ENCODE results near the gene PPA1.
"Not testable (repeated sequence)": the region's sequence is repeated elsewhere in the genome, so short reads cannot be mapped to it uniquely, and the experiment has no call there.

PPA1 gene

DNA sequence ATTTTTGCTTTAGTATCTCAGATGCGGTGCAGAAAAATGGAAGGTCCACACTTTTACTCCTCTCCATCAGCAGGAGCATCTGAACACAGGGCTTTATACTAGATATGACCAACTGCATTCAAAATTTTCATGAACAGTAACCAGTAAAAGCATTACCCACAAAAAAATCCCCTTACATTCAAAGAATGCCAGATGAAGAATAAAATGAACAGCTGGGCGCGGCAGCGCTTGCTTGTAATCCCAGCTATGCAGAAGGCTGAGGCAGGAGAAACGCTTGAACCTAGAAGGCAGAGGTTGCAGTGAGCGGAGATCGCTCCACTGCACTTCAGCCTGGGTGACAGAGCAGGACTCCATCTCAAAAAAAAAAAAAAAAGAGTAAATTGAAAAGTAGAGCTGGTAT lies 66.0 kb downstream of the PPA1 start:
- no peak for DNase-seq

DNA sequence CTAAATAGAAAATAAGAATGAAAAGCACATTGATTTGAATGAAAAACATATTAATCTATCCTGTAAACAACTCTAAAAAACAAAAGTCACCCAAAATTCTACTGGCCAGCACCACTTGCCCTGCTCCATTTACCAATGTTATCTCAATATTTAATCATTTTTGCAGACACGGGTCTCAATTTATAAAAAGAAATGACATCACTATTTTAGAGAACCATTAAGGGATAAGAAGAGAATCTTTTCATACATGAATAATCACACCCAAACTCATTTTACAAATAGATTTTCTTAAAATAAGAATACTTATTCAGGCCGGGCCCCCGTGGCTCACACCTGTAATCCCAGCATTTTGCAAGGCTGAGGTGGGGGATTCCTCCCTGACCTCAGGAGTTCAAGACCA lies 66.8 kb downstream of the PPA1 start:
- no peak for DNase-seq

DNA sequence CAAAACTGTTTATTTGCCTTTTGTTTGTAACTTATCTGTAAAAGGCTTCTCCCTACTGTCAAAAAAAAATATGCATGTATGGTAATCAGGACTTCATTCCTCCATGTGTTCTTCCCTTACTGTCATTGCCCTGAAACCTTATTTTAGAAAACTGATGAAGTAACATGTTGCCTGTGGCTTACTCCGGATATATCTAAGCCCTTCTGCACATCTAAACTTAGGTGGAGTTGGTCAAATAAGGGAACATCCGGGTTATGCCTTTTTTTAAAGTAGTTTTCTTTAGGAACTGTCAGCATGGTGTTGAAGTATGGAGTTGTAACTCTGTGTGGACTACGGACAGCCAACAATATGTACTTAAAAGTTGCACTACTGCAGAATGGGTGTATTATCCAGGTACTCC lies 69.1 kb downstream of the PPA1 start:
- DNase-seq = no peak

DNA sequence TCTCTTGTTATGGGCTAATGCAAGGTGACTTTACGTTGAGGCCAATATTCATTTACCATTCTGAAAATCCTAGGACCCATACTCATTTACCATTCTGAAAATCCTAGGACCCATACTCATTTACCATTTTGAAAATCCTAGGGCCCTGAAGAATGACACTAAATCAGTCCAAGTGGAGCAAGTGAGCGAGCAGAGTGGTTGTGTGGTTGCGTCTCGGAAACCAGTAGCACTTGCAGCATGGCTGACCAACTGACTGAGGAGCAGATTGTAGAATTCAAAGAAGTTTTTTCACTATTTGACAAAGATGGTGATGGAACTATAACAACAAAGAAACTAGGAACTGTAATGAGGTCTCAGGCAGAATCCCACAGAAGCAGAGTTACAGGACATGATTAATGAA lies 69.8 kb downstream of the PPA1 start:
- no peak for DNase-seq

DNA sequence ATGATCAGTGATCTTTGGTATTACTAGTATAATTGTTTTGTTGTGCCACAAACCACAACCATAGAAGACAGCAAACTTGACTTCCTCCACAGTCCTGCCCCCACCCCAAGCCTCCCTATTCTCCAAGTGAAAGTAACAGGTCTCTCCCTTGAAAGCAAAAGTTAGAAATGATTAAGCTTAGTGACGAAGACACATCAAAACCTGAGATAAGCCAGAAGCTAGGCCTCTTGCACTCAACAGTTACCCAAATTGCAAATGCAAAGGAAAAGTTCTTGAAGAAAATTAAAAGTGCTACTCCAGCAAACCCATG lies 70.4 kb downstream of the PPA1 start:
- DNase-seq = no peak

GRCh38 chr10:70162151-70162891 lies 70.9 kb downstream of the PPA1 start:
- no peak for DNase-seq

GRCh38 chr10:70160798-70161197 lies 72.4 kb downstream of the PPA1 start:
- DNase-seq = no peak

GRCh38 chr10:70159366-70159765 lies 73.9 kb downstream of the PPA1 start:
- not testable (repeated sequence) for DNase-seq

DNA sequence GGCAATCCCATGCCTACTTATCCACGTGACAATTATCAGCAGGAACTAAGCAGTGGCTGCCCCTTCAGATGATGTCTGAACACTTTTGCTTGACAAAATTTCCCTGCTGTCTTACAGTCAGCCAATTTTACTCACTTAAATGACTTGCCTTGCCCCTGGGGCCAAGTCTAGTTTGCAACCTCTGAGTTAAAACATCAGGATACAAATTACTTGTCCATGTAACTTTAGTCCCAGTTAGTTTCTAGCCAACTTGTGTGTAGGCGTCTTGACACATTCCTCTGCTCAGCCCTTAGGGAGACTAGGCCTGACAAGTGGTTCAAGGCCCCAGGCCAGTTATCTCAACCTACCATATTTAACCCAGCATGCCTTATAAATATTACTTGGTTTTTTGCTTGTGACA lies 75.1 kb downstream of the PPA1 start:
- DNase-seq = no peak

- no peak for DNase-seq
Measured at GRCh38 chr10:70155255-70155838, 77.9 kb downstream of the PPA1 start.
